GM23248 (cell line): ENCODE measurements around the gene ABCC3. TPM values are rescaled to one million over a fixed set of nuclear protein-coding genes. Genes with fewer than 3 reads are reported as not detected.

ENCODE experiments used
- DNase-seq: peaks from one replicate; pipeline ENCODE4 v3.0.0-alpha.2; 2015
- H2AFZ ChIP-seq: fragments of 200-600 bp; sonication (generic); 2 replicates; pipeline ENCODE4 v1.6.1; 2016; ENCODE audit warnings: antibody characterized with exemption
- H3F3A ChIP-seq: fragments of 200-600 bp; sonication (generic); 2 replicates; pipeline ENCODE4 v1.6.1; 2016; ENCODE audit warnings: mild to moderate bottlenecking, antibody characterized with exemption, mixed run types; ENCODE audit not compliant: insufficient read depth
- H3K27ac ChIP-seq: fragments of 200-600 bp; sonication (generic); 2 replicates; pipeline ENCODE4 v1.5.1; 2016; ENCODE audit warnings: mild to moderate bottlenecking
- H3K27me3 ChIP-seq: fragments of 200-600 bp; sonication (generic); replicated peaks from 2 replicates; pipeline ENCODE4 v1.6.1; 2016; ENCODE audit warnings: mild to moderate bottlenecking; ENCODE audit not compliant: insufficient read depth
- H3K36me3 ChIP-seq: fragments of 200-600 bp; sonication (generic); 2 replicates; pipeline ENCODE4 v1.6.1; 2016; ENCODE audit warnings: low read depth, mild to moderate bottlenecking
- H3K4me1 ChIP-seq: fragments of 200-600 bp; sonication (generic); 2 replicates; pipeline ENCODE4 v1.6.1; 2016; ENCODE audit warnings: mild to moderate bottlenecking; ENCODE audit not compliant: insufficient read depth
- H3K4me2 ChIP-seq: fragments of 200-600 bp; sonication (generic); one replicate; pipeline ENCODE4 v1.6.1; 2016; ENCODE audit warnings: mild to moderate bottlenecking; ENCODE audit not compliant: unreplicated experiment
- H3K4me3 ChIP-seq: fragments of 200-600 bp; sonication (generic); 2 replicates; pipeline ENCODE4 v1.5.1; 2016; ENCODE audit warnings: mild to moderate bottlenecking
- H3K79me2 ChIP-seq: fragments of 200-600 bp; sonication (generic); 2 replicates; pipeline ENCODE4 v1.6.1; 2016; ENCODE audit warnings: mild to moderate bottlenecking; ENCODE audit not compliant: insufficient read depth
- H3K9ac ChIP-seq: fragments of 200-600 bp; sonication (generic); 2 replicates; pipeline ENCODE4 v1.6.1; 2016; ENCODE audit warnings: mild to moderate bottlenecking
- H3K9me2 ChIP-seq: fragments of 200-600 bp; sonication (generic); 2 replicates; pipeline ENCODE4 v1.6.1; 2016; ENCODE audit warnings: mixed run types, mild to moderate bottlenecking, moderate library complexity; ENCODE audit not compliant: insufficient read depth
- H3K9me3 ChIP-seq: fragments of 200-600 bp; sonication (generic); one replicate; pipeline ENCODE4 v1.6.1; 2017; ENCODE audit warnings: low read depth
- H4K20me1 ChIP-seq: fragments of 200-600 bp; sonication (generic); 2 replicates; pipeline ENCODE4 v1.6.0; 2016; ENCODE audit not compliant: insufficient read depth
- EZH2 ChIP-seq: fragments of 200-600 bp; sonication (generic); IDR thresholded peaks from 2 replicates; pipeline ENCODE4 v1.6.1; 2018; ENCODE audit warnings: antibody characterized with exemption, mild to moderate bottlenecking; ENCODE audit not compliant: insufficient read depth, poor library complexity, severe bottlenecking
- EZH2phosphoT487 ChIP-seq: fragments of 200-600 bp; sonication (generic); IDR thresholded peaks from 2 replicates; pipeline ENCODE4 v1.6.1; 2018; ENCODE audit warnings: antibody characterized with exemption, moderate library complexity, mild to moderate bottlenecking, low read depth; ENCODE audit not compliant: insufficient read depth
- WGBS, 2 experiments: methylation state at CpG; one replicate each; pipeline ENCODE4 v1.1.6; 2015 to 2017; ENCODE audit warnings: low lambda C conversion rate in 2 of 2, low coverage in 1 of 2; ENCODE audit errors: missing lambda C conversion rate in 2 of 2; 5-methylcytosine and 5-hydroxymethylcytosine counted together
- in situ Hi-C: fragments of 300-500 bp; cut with MboI; formaldehyde crosslinking; loops from 2 replicates; pipeline ENCODE4 v1.15.0; 2020
- polyA plus RNA-seq: library from polyadenylated mRNA; unstranded; fragments of >200 nt; fragmentation: Nextera tagmentation; extraction: Ambion mirVana; gene quantifications from 2 replicates; pipeline ENCODE4 v1.2.1, GENCODE V29; 2016
- total RNA-seq: library from RNA; depleted of rRNA; stranded (reverse); fragments of >200 nt; shearing (Covaris generic); gene quantifications from 2 replicates; pipeline ENCODE4 v1.2.3, GENCODE V29; 2014

Gene ABCC3
- total and polyA plus RNA-seq, 2 experiments from 2014 or later: 32.0 to 38.5 TPM

- no peaks in the 10 kb centered on the region for H3K9me2 ChIP-seq
- no peaks in the 10 kb centered on the region for H3K79me2 ChIP-seq
- no peak for DNase-seq
- H3K9me3 ChIP-seq: no peaks in the 10 kb centered on the region
- 92% methylated on average over 5 of the region's 5 CpGs for WGBS, 2 experiments
- no peaks in the 10 kb centered on the region for H3K36me3 ChIP-seq
- no peaks in the 10 kb centered on the region for H3F3A ChIP-seq
- H3K9ac ChIP-seq: no peak overlapping the region
- in situ Hi-C loops: loop anchor here (25.0 kb wide), 1 partner anchor 111 kb away; the partner anchor contains the start of gene RSAD1
- TF ChIP-seq EZH2phosphoT487 (no peak), EZH2 (no peak)
- H3K27me3 ChIP-seq: no peaks in the 10 kb centered on the region
- no peak overlapping the region for H2AFZ ChIP-seq
- no peak overlapping the region for H3K27ac ChIP-seq
- no peaks in the 10 kb centered on the region for H3K4me1 ChIP-seq
- H3K4me3 ChIP-seq: no peak overlapping the region
- H4K20me1 ChIP-seq: no peaks in the 10 kb centered on the region
- H3K4me2 ChIP-seq: no peak overlapping the region
These were observed 36.2 kb upstream of the ABCC3 start for GRCh38 chr17:50598487-50598886.

GRCh38 chr17:50599606-50600005 lies 35.1 kb upstream of the ABCC3 start:
- H3K36me3 ChIP-seq: no peaks in the 10 kb centered on the region

GRCh38 chr17:50601823-50602375 lies 32.8 kb upstream of the ABCC3 start:
- Histone ChIP-seq H3K4me3 (no peak overlapping the region), H3K36me3 (no peaks in the 10 kb centered on the region), H3K9me2 (no peaks in the 10 kb centered on the region), H3K27me3 (no peaks in the 10 kb centered on the region), H2AFZ (no peak overlapping the region), H3F3A (no peaks in the 10 kb centered on the region), H3K27ac (no peak overlapping the region), H3K9ac (no peak overlapping the region), H4K20me1 (no peaks in the 10 kb centered on the region), H3K4me2 (no peak overlapping the region), H3K79me2 (no peaks in the 10 kb centered on the region), H3K9me3 (no peaks in the 10 kb centered on the region), H3K4me1 (no peaks in the 10 kb centered on the region)
- in situ Hi-C loops: no loop called here
- TF ChIP-seq EZH2phosphoT487 (no peak), EZH2 (no peak)
- DNase-seq: no peak
- 46 to 48% methylated on average over 12 to 13 of the region's 13 CpGs for WGBS, 2 experiments

More at GRCh38 chr17:50599606-50600005, 35.1 kb upstream of the ABCC3 start:
- 90 to 96% methylated on average over 8 to 14 of the region's 15 CpGs for WGBS, 2 experiments
- Histone ChIP-seq H3K4me2 (no peak overlapping the region), H3K79me2 (no peaks in the 10 kb centered on the region), H3K4me1 (no peaks in the 10 kb centered on the region), H3K27me3 (no peaks in the 10 kb centered on the region), H3K9me3 (no peaks in the 10 kb centered on the region), H3F3A (no peaks in the 10 kb centered on the region), H3K9ac (no peak overlapping the region), H3K9me2 (no peaks in the 10 kb centered on the region), H2AFZ (no peak overlapping the region), H4K20me1 (no peaks in the 10 kb centered on the region), H3K4me3 (no peak overlapping the region), H3K27ac (no peak overlapping the region)
- in situ Hi-C loops: loop anchor here (25.0 kb wide), 1 partner anchor 112 kb away; the partner anchor contains the start of gene RSAD1
- no peak for TF ChIP-seq EZH2phosphoT487
- no peak for TF ChIP-seq EZH2
- no peak for DNase-seq

GRCh38 chr17:50602836-50603235 lies 31.8 kb upstream of the ABCC3 start:
- Histone ChIP-seq H4K20me1 (no peaks in the 10 kb centered on the region), H3K27me3 (no peaks in the 10 kb centered on the region), H2AFZ (no peak overlapping the region), H3K4me1 (no peaks in the 10 kb centered on the region), H3F3A (no peaks in the 10 kb centered on the region), H3K4me2 (no peak overlapping the region), H3K9ac (no peak overlapping the region), H3K27ac (no peak overlapping the region), H3K9me3 (no peaks in the 10 kb centered on the region), H3K36me3 (no peaks in the 10 kb centered on the region), H3K9me2 (no peaks in the 10 kb centered on the region), H3K79me2 (no peaks in the 10 kb centered on the region), H3K4me3 (no peak overlapping the region)
- in situ Hi-C loops: no loop called here
- WGBS, 2 experiments: 88 to 90% methylated on average over 18 of the region's 18 CpGs
- TF ChIP-seq EZH2phosphoT487 (no peak), EZH2 (no peak)
- DNase-seq: no peak
